Right lobe of liver (tissue), 4 donors: Measurements from ENCODE around the gene ADARB1.

Source experiments
- CTCF ChIP-seq, 4 donors: fragments of 200-600 bp in 3 of 4; fragments of 450-650 bp in 1 of 4; IDR thresholded peaks; one replicate each; pipeline versions ENCODE4 v1.5.1 to v1.8.0; 2016 to 2022; ENCODE audit warnings: antibody characterized with exemption in 4 of 4, mild to moderate bottlenecking in 2 of 4
- POLR2A ChIP-seq: fragments of 450-650 bp; IDR thresholded peaks from one replicate; pipeline ENCODE4 v1.6.1; 2017; ENCODE audit warnings: antibody characterized with exemption, mild to moderate bottlenecking
- donor health status: DM: no; HTN: no; CAD: no.
- donor health status: DM: no; HTN: no; CAD: no.
- donor health status: DM: no; HTN: yes; CAD: no.

GRCh38 chr21:45035477-45035848, 38.9 kb upstream of the ADARB1 start:
- no peak for TF ChIP-seq CTCF (IDR thresholded peaks at IDR 0.05)
- no peak for TF ChIP-seq POLR2A
